ENCODE data around the gene DCTD. TPM values are rescaled to one million over a fixed set of nuclear protein-coding genes. Genes with fewer than 3 reads are reported as not detected.

The DCTD gene
- 54.3 and 59.3 TPM in 2 replicates for total RNA-seq

DNA sequence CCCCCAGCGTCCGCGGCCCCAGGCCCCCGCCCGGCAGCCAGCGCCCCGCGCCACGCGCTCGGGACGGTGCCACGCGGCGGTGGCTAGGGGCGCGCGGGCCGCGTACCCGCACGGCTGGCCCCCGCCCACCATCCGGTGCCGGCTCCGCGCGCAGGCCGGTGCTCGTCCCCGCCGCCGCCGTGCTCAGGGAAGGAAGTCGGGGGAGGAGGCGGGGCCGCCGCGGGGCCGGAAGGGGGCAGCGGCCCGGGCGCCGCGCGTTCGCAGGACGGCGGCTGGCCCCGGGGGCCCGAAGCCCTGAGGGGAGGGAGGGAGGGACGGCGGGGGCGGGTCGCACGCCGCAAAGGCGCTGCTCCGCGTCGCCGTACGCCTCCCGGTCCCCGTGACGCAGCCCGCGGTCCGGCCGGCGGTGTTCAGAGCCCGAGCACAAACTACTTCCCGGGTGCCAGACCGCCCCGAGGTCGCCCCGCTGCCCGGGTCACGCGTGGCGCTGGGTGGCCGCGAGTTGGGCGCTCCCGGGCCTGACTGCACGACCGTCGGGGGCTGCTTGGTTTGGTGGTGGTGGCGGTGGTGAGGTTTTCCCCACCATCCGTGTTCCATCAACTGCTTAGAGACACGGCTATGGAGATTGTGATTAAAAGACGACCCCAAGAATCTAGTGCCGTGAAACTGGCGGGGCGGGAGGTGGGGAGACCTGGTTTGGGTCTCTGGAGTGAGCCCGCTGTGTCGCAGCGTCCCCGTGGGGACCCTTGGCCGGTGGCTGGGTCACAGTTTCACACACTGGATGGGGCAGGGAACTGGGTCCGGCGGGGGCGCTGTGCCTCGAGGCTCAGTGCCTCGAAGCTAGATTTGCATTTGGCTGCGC lies at the start of gene DCTD:
Gene DCTD, minus strand, starts transcription at position 205 of the 862 bp plus-strand sequence. CDS start 1,818 bp downstream, outside the sequence.

Other genes starting within 250 kb of the DCTD start
- 16.7 and 19.6 TPM in 2 replicates for gene WWC2, start 181.9 kb upstream of the DCTD start, total RNA-seq